ENCODE data around the gene ASL.
"Not testable (repeated sequence)": the region's sequence is repeated elsewhere in the genome, so short reads cannot be mapped to it uniquely, and the experiment has no call there.

ASL gene

GRCh38 chr7:66075590-66076461 is at the start of gene ASL:
Gene ASL (plus strand): TSS chr7:66075819. CDS start chr7:66076082, 263 bp downstream.
- peak; percentile 69 for DNase-seq (ENCODE audit: low read depth)

DNA sequence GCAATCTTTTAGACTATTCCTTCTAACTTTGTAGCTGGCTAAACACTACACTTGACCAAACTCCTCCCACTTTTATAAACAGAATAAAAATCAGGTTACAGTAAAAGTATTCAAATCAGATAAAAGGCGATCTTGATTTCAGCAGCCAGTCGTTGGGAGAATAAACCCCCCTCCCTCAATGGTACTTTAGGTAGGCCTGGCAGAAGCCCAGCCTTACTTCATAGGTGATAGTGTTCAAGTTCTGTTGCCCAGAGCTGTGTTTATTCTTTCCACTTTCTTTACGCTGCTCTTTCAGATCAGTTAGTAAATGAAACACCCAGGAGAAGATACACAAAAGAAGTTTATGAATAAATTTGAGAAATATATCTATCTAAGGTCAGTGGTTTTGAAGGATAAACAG is 47.3 kb upstream of the ASL start:
- DNase-seq (ENCODE audit: low read depth) = not testable (repeated sequence)

- no peak for DNase-seq (ENCODE audit: low read depth)
Measured at GRCh38 chr7:66033471-66034385, 41.9 kb upstream of the ASL start.

GRCh38 chr7:66034436-66035010 is 41.1 kb upstream of the ASL start:
- not testable (repeated sequence) for DNase-seq (ENCODE audit: low read depth)

- no peak for DNase-seq (ENCODE audit: low read depth)
Measured at GRCh38 chr7:66036382-66036781, 39.2 kb upstream of the ASL start.

DNA sequence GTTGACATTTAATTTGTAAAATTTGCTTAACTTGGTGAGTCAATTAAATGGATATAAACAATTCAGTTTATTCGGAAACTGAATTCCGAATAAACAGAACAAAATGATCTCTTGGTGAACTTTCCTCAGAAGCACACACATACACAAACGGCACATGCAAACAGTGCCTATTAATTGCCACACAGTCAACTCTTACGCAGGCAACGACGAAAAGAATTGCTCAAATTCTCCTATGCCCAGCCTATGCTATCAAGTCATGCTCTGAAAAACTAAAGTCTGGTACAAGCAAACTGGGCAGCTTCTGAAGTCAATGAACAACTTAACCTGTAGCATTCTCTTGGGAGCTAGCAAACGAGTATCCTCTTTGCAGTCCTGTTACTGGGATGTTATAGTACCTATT is 38.8 kb upstream of the ASL start:
- no peak for DNase-seq (ENCODE audit: low read depth)

GRCh38 chr7:66039094-66039670 is 36.4 kb upstream of the ASL start:
- no peak for DNase-seq (ENCODE audit: low read depth)

DNA sequence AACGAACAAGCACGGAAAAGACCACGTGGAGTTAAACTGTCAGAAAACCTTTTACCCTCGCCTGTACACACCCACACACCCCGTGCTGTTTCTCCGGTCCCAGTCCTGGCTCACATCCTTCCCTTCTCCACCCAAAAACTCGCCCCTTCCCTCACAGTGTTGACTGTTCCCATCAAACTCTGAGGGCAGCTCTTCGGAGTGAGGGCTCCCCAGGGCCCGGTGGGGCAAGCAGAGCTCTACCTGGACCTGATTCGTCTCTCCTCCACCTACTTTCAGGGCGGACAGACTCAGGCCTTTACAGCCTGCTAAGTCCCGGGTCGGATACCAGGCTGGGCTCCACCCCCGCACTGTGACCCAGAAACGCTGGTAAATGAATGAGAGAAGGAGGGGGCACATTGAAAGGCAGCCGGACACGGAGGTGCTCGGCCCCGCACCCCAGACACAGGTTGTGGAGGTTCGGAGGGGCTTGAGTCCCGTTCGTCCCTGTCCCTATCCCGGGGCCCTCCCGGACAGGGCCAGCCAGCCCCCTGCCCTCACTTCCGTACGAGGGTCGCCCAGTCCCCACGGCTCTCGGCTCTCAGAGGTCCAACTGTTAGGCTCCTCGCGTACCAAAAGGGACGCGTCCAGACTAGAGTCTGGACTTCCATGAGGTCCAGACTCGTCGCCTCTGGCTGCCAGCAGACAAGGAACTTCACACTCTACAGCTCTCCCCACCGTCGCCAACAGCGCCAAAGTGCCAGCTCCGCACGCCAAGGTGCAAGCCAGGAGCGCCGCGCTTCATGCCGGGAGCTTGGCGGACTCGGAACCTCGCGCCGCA is 31.7 kb upstream of the ASL start:
- DNase-seq (ENCODE audit: low read depth) = no peak

- DNase-seq (ENCODE audit: low read depth) = not testable (repeated sequence)
Measured at GRCh38 chr7:66044498-66044854, 31.1 kb upstream of the ASL start.

GRCh38 chr7:66047426-66047825 is 28.2 kb upstream of the ASL start:
- DNase-seq (ENCODE audit: low read depth) = peak; percentile 81

DNA sequence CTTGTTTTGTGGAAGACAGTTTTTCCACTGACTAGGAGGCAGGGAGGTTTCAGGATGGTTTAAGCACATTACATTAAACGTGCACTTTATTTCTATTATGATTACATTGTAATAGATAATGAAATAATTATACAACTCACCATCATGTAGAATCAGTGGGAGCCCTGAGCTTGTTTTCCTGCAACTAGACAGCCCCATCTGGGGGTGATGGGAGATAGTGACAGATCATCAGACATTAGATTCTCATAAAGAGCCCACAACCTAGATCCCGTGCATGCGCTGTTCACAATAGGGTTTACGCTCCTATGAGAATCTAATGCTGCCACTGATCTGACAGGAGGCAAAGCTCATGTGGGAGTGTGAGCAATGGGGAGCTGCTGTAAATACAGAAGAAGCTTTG is 25.7 kb upstream of the ASL start:
- not testable (repeated sequence) for DNase-seq (ENCODE audit: low read depth)

DNA sequence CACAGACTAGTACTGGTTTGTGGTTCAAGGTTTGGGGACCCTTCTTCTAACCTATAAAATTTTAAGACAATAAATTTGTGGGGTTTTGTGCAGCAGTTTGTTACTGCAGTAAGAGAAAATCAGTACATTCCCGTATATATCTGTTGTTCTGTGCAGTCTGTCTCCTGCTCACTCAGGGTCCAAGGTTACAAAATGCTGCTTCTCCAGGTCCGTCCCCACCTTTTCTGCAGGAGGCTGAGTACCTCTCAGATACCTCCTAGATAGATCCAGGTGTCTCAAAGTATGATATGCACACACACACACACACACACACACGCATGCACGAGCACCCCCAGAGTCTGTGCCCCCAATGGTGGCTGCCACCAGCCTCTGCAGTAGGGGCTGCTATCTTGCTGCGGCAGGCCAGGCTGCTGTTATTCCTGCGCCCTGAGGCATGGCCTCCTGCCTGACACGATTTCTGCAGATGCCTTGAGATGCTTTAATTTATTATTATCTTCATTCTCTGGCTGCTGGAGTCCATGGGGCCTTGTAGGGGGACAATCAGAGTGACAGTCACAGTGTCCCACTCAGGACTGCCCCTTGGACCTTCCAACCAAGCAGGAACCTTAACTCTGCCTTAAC is 25.2 kb upstream of the ASL start:
- DNase-seq (ENCODE audit: low read depth) = no peak

DNA sequence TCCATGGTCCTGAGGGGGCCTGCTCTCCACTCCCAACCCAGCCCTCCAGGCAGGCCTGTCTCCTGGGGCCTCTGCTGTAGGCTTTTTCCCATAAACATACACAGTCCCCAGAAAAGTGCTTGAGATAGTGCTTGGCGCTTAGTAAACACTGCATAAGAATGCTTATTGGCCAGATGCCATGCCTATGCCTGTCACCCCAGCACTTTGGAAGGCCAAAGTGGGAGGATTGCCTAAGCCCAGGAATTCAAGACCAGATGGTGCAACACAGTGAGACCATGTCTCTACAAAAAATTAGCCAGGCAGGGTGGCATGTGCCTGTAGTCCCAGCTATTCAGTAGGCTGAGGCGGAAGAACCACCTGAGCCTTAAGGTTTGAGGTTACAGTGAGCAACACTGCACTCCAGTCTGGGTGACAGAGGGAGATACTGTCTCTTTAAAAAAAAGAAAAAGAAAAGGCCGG is 24.6 kb upstream of the ASL start:
- peak; percentile 93 for DNase-seq (ENCODE audit: low read depth)

- no peak for DNase-seq (ENCODE audit: low read depth)
Measured at GRCh38 chr7:66052447-66052846, 23.2 kb upstream of the ASL start.

GRCh38 chr7:66054063-66054462 is 21.6 kb upstream of the ASL start:
- DNase-seq (ENCODE audit: low read depth) = no peak

- peak; percentile 28 for DNase-seq (ENCODE audit: low read depth)
Measured at GRCh38 chr7:66055321-66055956, 20.2 kb upstream of the ASL start.

DNA sequence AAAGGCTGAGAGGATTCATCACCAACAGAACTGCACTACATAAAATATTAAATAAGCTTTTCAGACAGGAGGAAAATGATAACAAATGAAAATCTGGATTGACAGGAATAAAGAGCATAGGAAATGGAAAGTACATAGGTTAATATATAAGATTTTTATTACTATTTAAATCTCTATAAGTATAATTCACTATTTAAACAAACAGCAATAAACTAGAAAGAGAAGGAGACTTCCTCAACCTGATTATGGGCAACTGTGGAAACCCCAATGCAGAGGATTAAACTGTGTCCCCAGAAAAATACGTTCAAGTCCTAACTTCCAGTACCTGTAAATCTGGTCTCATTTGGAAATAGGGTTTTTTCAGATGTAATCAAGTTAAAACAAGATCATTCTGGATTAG is 14.8 kb upstream of the ASL start:
- no peak for DNase-seq (ENCODE audit: low read depth)

- DNase-seq (ENCODE audit: low read depth) = no peak
Measured at GRCh38 chr7:66069732-66070131, 5.9 kb upstream of the ASL start.

DNA sequence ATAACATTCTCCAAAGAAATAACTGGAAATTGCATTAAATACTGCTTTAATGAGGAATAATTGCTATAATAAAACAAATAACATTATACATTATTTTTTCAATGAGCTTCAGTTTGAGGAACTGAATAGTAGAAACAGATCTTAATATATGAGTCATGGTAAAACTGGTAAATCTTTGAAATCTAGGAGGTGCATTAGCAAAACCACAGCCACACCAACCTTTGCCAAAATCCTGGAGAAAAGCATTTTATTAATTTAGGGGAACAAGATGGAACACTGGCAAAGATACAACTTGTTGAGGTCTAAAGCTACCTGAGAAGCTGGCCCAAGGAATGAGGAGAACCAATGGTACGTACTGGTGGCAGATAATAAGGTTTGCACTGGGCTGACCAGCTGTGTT is 5.4 kb upstream of the ASL start:
- DNase-seq (ENCODE audit: low read depth) = no peak

DNA sequence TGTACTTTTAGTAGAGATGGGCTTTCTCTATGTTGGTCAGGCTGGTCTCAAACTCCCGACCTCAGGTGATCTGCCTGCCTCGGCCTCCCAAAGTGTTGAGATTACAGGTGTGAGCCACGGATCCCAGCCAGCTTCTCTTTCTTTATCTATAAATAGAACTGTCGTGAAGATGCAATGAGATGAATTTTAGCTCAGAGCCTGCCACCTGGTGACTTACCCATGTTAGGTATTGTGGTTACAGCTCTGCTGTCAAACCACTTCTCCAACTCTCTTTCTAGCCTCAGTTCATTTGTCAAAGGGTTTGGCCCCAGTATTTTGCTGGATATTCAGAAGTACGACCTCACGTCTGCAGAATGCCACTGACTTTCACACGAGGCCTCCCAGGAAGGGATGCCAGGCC is 3.4 kb upstream of the ASL start:
- not testable (repeated sequence) for DNase-seq (ENCODE audit: low read depth)
